Suprapubic skin (tissue), 4 donors: ENCODE results near the gene CASK. TPM values are rescaled to one million over a fixed set of nuclear protein-coding genes. Genes with fewer than 3 reads are reported as not detected.

ENCODE experiments used
- DNase-seq, 2 donors: peaks; one replicate each; pipeline ENCODE4 v3.0.0-alpha.2; 2019; ENCODE audit warnings: low spot score in 2 of 2
- H3K27ac ChIP-seq: fragments of 200-600 bp; sonication (generic); one replicate; pipeline ENCODE4 v1.5.1; 2019
- H3K27me3 ChIP-seq: fragments of 200-600 bp; sonication (generic); one replicate; pipeline ENCODE4 v1.5.1; 2019
- H3K36me3 ChIP-seq: fragments of 200-600 bp; sonication (generic); one replicate; pipeline ENCODE4 v1.5.1; 2019
- H3K4me1 ChIP-seq: fragments of 200-600 bp; sonication (generic); one replicate; pipeline ENCODE4 v1.5.1; 2019
- H3K4me3 ChIP-seq: fragments of 200-600 bp; sonication (generic); one replicate; pipeline ENCODE4 v1.5.1; 2019; ENCODE audit warnings: mild to moderate bottlenecking
- H3K9me3 ChIP-seq: fragments of 200-600 bp; sonication (generic); one replicate; pipeline ENCODE4 v1.5.1; 2019
- EP300 ChIP-seq: sonication (generic); formaldehyde crosslinking; IDR thresholded peaks from one replicate; pipeline ENCODE4 v1.6.1; 2017; ENCODE audit warnings: antibody characterized with exemption
- POLR2A ChIP-seq, 2 donors: fragments of 450-650 bp; IDR thresholded peaks; one replicate each; pipeline ENCODE4 v1.6.1; 2017; ENCODE audit warnings: antibody characterized with exemption in 2 of 2, mild to moderate bottlenecking in 2 of 2, moderate library complexity in 2 of 2
- POLR2AphosphoS5 ChIP-seq, 3 donors: sonication (generic); formaldehyde crosslinking; IDR thresholded peaks; one replicate each; pipeline ENCODE4 v1.6.1; 2017; ENCODE audit warnings: antibody characterized with exemption in 3 of 3
- WGBS: methylation state at CpG from one replicate; pipeline ENCODE4 v1.1.5; 2018; 5-methylcytosine and 5-hydroxymethylcytosine counted together
- total RNA-seq, 4 donors: library from RNA; depleted of rRNA; stranded (reverse); fragments of >200 nt; gene quantifications; one replicate each; pipeline ENCODE4 v1.1.0, GENCODE V29; 2016
- TF ChIP-seq, protein P1 (sequence below), 2 donors: fragments of 200-600 bp in 1 of 2; fragments of 450-650 bp in 1 of 2; sonication (generic) in 1 of 2; IDR thresholded peaks; one replicate each; pipeline ENCODE4 v1.5.1; 2016 to 2019; ENCODE audit warnings: antibody characterized with exemption in 2 of 2, mild to moderate bottlenecking in 1 of 2, moderate library complexity in 1 of 2

The CASK gene
- total RNA-seq, 4 donors from 2014 or later: 19.4 to 28.6 (median 25.3) TPM

DNA sequence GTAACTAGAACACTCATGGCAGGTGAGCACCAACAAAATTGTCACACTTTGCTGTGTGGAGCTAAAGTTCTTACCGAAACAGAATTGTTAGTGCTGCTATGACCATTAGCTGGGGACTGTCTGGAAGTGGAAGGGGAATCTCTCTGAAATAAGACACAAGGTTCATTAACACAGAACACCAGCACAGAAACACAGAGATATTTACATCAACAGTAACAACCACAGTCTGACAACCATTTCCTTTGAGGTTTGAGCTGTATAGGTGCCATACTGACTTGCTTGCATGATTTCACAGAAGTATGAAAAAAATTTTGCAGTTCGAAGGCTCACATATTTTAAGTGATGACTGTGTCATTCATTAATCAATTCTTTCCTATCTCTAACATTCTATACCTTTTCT is 366.4 kb downstream of the CASK start:
- H3K27ac ChIP-seq: no peak overlapping the region
- DNase-seq: no peak
- H3K4me3 ChIP-seq: no peak overlapping the region
- TF ChIP-seq EP300 (no peak), POLR2AphosphoS5 (IDR thresholded peaks at IDR 0.05) (no peak), POLR2A (IDR thresholded peaks at IDR 0.05) (no peak)
- TF ChIP-seq, protein P1, sequence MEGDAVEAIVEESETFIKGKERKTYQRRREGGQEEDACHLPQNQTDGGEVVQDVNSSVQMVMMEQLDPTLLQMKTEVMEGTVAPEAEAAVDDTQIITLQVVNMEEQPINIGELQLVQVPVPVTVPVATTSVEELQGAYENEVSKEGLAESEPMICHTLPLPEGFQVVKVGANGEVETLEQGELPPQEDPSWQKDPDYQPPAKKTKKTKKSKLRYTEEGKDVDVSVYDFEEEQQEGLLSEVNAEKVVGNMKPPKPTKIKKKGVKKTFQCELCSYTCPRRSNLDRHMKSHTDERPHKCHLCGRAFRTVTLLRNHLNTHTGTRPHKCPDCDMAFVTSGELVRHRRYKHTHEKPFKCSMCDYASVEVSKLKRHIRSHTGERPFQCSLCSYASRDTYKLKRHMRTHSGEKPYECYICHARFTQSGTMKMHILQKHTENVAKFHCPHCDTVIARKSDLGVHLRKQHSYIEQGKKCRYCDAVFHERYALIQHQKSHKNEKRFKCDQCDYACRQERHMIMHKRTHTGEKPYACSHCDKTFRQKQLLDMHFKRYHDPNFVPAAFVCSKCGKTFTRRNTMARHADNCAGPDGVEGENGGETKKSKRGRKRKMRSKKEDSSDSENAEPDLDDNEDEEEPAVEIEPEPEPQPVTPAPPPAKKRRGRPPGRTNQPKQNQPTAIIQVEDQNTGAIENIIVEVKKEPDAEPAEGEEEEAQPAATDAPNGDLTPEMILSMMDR (IDR thresholded peaks at IDR 0.05): no peak
- no peaks in the 10 kb centered on the region for H3K4me1 ChIP-seq
- 68% methylated on average over 2 of the region's 2 CpGs for WGBS
- H3K36me3 ChIP-seq: no peaks in the 10 kb centered on the region
- no peaks in the 10 kb centered on the region for H3K27me3 ChIP-seq
- H3K9me3 ChIP-seq: no peaks in the 10 kb centered on the region

DNA sequence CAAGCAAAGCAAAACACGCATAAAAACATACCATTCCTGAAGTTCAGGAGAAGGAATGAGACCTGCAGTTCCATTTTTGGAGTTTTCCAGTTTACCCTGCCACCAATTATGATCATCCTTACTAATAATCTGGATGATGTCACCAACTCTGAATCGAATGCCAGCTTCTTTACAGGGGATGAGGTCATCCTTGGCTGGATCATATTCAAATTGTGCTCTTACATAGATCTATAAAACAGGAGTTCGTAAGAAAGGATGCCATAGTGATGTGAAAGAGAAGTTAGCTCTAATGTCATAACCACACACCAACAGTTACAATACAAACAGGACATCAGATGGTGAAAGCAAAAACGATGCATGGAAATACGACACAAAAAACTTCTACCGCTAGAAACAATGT is 369.7 kb downstream of the CASK start:
- no peak overlapping the region for H3K4me3 ChIP-seq
- no peaks in the 10 kb centered on the region for H3K4me1 ChIP-seq
- H3K27ac ChIP-seq: no peak overlapping the region
- no peak for TF ChIP-seq POLR2A (IDR thresholded peaks at IDR 0.05)
- no peak for TF ChIP-seq POLR2AphosphoS5 (IDR thresholded peaks at IDR 0.05)
- TF ChIP-seq, protein P1 (IDR thresholded peaks at IDR 0.05): no peak
- 67% methylated on average over 6 of the region's 6 CpGs for WGBS
- H3K27me3 ChIP-seq: no peaks in the 10 kb centered on the region
- H3K9me3 ChIP-seq: no peaks in the 10 kb centered on the region
- no peak for DNase-seq
- H3K36me3 ChIP-seq: no peaks in the 10 kb centered on the region

DNA sequence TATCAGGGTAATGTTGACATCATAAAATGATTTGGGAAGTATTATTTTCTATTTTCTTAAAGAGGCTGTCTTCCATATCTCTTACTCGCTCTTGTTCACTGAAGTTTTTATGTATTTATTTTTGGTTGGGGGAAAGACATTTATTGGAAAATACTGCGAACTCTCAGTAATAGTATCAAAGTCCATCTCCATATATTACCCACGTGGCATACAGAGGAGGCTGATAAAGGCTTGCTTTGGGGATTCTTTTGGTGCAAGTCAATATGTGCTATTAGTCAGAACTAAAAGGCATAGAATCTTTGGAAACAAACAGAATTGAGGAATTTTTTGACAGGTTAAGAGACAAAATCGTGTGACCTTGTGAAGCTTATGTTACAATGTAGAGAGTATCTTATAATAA is 374.9 kb downstream of the CASK start:
- no peaks in the 10 kb centered on the region for H3K27me3 ChIP-seq
- DNase-seq: no peak
- H3K27ac ChIP-seq: no peak overlapping the region
- no peaks in the 10 kb centered on the region for H3K36me3 ChIP-seq
- 78% methylated on average over 4 of the region's 4 CpGs for WGBS
- H3K4me1 ChIP-seq: no peaks in the 10 kb centered on the region
- TF ChIP-seq, protein P1 (IDR thresholded peaks at IDR 0.05): no peak
- TF ChIP-seq POLR2AphosphoS5 (IDR thresholded peaks at IDR 0.05): no peak
- no peak for TF ChIP-seq EP300
- no peak for TF ChIP-seq POLR2A (IDR thresholded peaks at IDR 0.05)
- H3K9me3 ChIP-seq: no peaks in the 10 kb centered on the region
- no peak overlapping the region for H3K4me3 ChIP-seq

DNA sequence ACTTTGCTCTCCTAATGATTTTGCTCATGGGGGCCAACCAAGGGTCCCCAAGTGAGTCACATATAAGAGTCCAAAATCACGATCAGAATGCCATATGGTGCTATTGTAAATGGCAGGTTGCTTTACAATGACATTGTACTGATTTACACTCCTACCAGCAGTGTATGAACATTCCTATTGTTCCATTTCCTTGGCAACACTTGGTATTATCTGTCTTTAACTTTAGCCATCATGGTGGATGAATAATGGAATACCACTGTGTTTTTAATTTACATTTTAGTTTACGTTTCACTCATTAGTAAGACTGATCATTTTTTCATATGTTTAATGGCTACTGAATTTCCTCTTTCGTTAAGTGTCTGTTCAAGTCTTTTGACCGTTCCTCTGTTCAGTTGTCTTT is 379.7 kb downstream of the CASK start:
- Histone ChIP-seq H3K4me3 (no peak overlapping the region), H3K36me3 (no peaks in the 10 kb centered on the region), H3K9me3 (no peaks in the 10 kb centered on the region), H3K27me3 (no peaks in the 10 kb centered on the region), H3K27ac (no peak overlapping the region), H3K4me1 (no peaks in the 10 kb centered on the region)
- no peak for TF ChIP-seq POLR2A (IDR thresholded peaks at IDR 0.05)
- no peak for DNase-seq
- WGBS: 84% methylated on average over 4 of the region's 4 CpGs

DNA sequence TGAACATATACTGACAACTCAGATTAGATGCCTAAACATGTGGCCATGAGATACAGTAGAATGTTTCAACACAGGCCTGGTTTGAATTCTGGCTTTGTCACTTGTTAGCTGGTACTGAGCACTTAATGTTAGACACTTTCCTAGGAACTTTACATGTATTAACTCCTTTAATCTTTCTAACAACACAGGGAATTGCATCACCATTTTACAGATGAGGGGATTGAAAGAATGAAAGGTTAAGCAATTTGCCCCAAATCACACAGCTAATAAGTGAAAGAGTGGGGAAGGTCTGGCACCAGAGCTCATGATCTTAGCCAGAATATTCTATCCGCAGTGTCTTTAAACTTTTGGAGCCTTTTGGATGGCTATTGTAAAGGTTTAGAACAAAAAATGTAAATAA is 380.3 kb downstream of the CASK start:
- H3K27me3 ChIP-seq: no peaks in the 10 kb centered on the region
- DNase-seq: no peak
- no peaks in the 10 kb centered on the region for H3K4me1 ChIP-seq
- no peaks in the 10 kb centered on the region for H3K36me3 ChIP-seq
- no peak overlapping the region for H3K27ac ChIP-seq
- WGBS: 91% methylated on average over 1 of the region's 1 CpG
- TF ChIP-seq, protein P1 (IDR thresholded peaks at IDR 0.05): no peak
- TF ChIP-seq EP300: no peak
- H3K4me3 ChIP-seq: no peak overlapping the region
- H3K9me3 ChIP-seq: no peaks in the 10 kb centered on the region

DNA sequence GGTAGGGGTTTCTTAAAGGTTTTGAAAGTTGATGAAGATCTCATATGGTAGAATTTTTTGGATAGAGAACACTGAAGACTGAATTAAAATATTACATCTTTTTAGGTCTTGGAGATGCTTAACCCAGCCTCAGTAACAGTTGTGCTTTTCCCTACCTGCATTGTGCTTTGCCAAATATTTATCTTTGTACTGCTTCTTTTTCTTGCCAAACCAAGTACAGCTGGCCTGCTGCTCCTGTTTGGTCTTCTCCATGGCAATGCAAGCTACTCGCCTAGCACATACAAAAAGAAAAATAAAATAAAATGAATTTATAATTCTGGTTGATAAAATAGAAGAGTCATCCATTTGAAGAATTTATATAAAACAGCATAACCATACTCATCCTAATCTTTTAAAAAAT is 380.8 kb downstream of the CASK start:
- TF ChIP-seq EP300 (no peak), POLR2A (IDR thresholded peaks at IDR 0.05) (no peak), POLR2AphosphoS5 (IDR thresholded peaks at IDR 0.05) (no peak)
- TF ChIP-seq, protein P1 (IDR thresholded peaks at IDR 0.05): no peak
- no peaks in the 10 kb centered on the region for H3K4me1 ChIP-seq
- whole genome bisulfite sequencing: 56% methylated on average over 1 of the region's 1 CpG
- no peaks in the 10 kb centered on the region for H3K27me3 ChIP-seq
- H3K36me3 ChIP-seq: no peaks in the 10 kb centered on the region
- H3K9me3 ChIP-seq: no peaks in the 10 kb centered on the region
- no peak overlapping the region for H3K4me3 ChIP-seq
- no peak for DNase-seq
- H3K27ac ChIP-seq: no peak overlapping the region
